GM21423 (cell line): ENCODE data around the gene SYT8.
"Not testable (repeated sequence)": the region's sequence is repeated elsewhere in the genome, so short reads cannot be mapped to it uniquely, and the experiment has no call there.

Source experiments
- ATAC-seq: cut with Tn5 transposase; IDR thresholded peaks from one replicate; pipeline ENCODE4 v1.9.1; 2021; ENCODE audit warnings: mild to moderate bottlenecking, moderate library complexity; ENCODE audit not compliant: unreplicated experiment

The SYT8 gene

GRCh38 chr11:1871531-1871930 lies 36.7 kb downstream of the SYT8 start:
- ATAC-seq = no peak

- no peak for ATAC-seq
Observed at GRCh38 chr11:1872267-1872985, 37.6 kb downstream of the SYT8 start.

GRCh38 chr11:1873048-1873812 lies 38.4 kb downstream of the SYT8 start:
- ATAC-seq = no peak

- ATAC-seq = not testable (repeated sequence)
Observed at GRCh38 chr11:1873813-1874150, 39.0 kb downstream of the SYT8 start.

GRCh38 chr11:1874441-1875092 lies 39.8 kb downstream of the SYT8 start:
- ATAC-seq = not testable (repeated sequence)

GRCh38 chr11:1875093-1875850 lies 40.5 kb downstream of the SYT8 start:
- no peak for ATAC-seq

- not testable (repeated sequence) for ATAC-seq
Observed at GRCh38 chr11:1875851-1876301, 41.1 kb downstream of the SYT8 start.

GRCh38 chr11:1876361-1877063 lies 41.7 kb downstream of the SYT8 start:
- ATAC-seq = no peak

GRCh38 chr11:1877211-1878136 lies 42.7 kb downstream of the SYT8 start:
- ATAC-seq = no peak

- ATAC-seq = no peak
Observed at GRCh38 chr11:1878137-1879031, 43.6 kb downstream of the SYT8 start.

GRCh38 chr11:1879342-1879940 lies 44.7 kb downstream of the SYT8 start:
- no peak for ATAC-seq

GRCh38 chr11:1879941-1880720 lies 45.3 kb downstream of the SYT8 start:
- ATAC-seq = no peak

- no peak for ATAC-seq
Observed at GRCh38 chr11:1880746-1881441, 46.1 kb downstream of the SYT8 start.

- ATAC-seq = peak; percentile 17
Observed at GRCh38 chr11:1881442-1882264, 46.9 kb downstream of the SYT8 start.

- ATAC-seq = peak; percentile 64
Observed at GRCh38 chr11:1882265-1883238, 47.8 kb downstream of the SYT8 start.
